Renal cortical epithelial cell (primary cell): ENCODE data around the gene U2AF1L4. TPM values are rescaled to one million over a fixed set of nuclear protein-coding genes. Genes with fewer than 3 reads are reported as not detected.
"Not testable (repeated sequence)": the region's sequence is repeated elsewhere in the genome, so short reads cannot be mapped to it uniquely, and the experiment has no call there.

Source experiments
- DNase-seq: peaks from one replicate; pipeline ENCODE4 v3.0.0-alpha.2; 2011; ENCODE audit warnings: low read depth
- total RNA-seq: library from RNA; depleted of rRNA; stranded (reverse); fragments of >200 nt; gene quantifications from 2 replicates; pipeline ENCODE4 v1.2.3, GENCODE V29; 2014

The U2AF1L4 gene
- total RNA-seq, 1 donor from 2014 or later, result 7.2 TPM

GRCh38 chr19:35725216-35725861, 19.9 kb downstream of the U2AF1L4 start:
- no peak for DNase-seq

GRCh38 chr19:35724560-35724959, 20.7 kb downstream of the U2AF1L4 start:
- no peak for DNase-seq

- not testable (repeated sequence) for DNase-seq
Observed at GRCh38 chr19:35724132-35724531, 21.1 kb downstream of the U2AF1L4 start.

- DNase-seq, result no peak
Observed at GRCh38 chr19:35723671-35724070, 21.5 kb downstream of the U2AF1L4 start.

- DNase-seq, result no peak
Observed at GRCh38 chr19:35722897-35723296, 22.3 kb downstream of the U2AF1L4 start.

- no peak for DNase-seq
Observed at GRCh38 chr19:35722461-35722860, 22.8 kb downstream of the U2AF1L4 start.

GRCh38 chr19:35721374-35721773, 23.8 kb downstream of the U2AF1L4 start:
- no peak for DNase-seq

GRCh38 chr19:35720648-35721047, 24.6 kb downstream of the U2AF1L4 start:
- DNase-seq, result no peak

- no peak for DNase-seq
Observed at GRCh38 chr19:35720163-35720524, 25.1 kb downstream of the U2AF1L4 start.

GRCh38 chr19:35719402-35720162, 25.6 kb downstream of the U2AF1L4 start:
- no peak for DNase-seq

GRCh38 chr19:35718345-35719041, 26.7 kb downstream of the U2AF1L4 start:
- DNase-seq, result no peak

GRCh38 chr19:35717665-35718344, 27.4 kb downstream of the U2AF1L4 start, which contains the start of gene KMT2B:
Gene KMT2B, plus strand, starts transcription at chr19:35718003. Its CDS starts 16 bp downstream, at chr19:35718019.
- no peak for DNase-seq

GRCh38 chr19:35716801-35717664, 28.2 kb downstream of the U2AF1L4 start:
- DNase-seq, result peak; percentile 86

- DNase-seq, result no peak
Observed at GRCh38 chr19:35715981-35716800, 29.0 kb downstream of the U2AF1L4 start.

GRCh38 chr19:35715355-35715809, 29.8 kb downstream of the U2AF1L4 start:
- DNase-seq, result no peak

- no peak for DNase-seq
Observed at GRCh38 chr19:35714601-35715354, 30.4 kb downstream of the U2AF1L4 start.

- DNase-seq, result no peak
Observed at GRCh38 chr19:35713904-35714495, 31.2 kb downstream of the U2AF1L4 start.

GRCh38 chr19:35713506-35713850, 31.7 kb downstream of the U2AF1L4 start:
- DNase-seq, result no peak
